ENCODE data around the gene MIA2.

MIA2 gene

DNA sequence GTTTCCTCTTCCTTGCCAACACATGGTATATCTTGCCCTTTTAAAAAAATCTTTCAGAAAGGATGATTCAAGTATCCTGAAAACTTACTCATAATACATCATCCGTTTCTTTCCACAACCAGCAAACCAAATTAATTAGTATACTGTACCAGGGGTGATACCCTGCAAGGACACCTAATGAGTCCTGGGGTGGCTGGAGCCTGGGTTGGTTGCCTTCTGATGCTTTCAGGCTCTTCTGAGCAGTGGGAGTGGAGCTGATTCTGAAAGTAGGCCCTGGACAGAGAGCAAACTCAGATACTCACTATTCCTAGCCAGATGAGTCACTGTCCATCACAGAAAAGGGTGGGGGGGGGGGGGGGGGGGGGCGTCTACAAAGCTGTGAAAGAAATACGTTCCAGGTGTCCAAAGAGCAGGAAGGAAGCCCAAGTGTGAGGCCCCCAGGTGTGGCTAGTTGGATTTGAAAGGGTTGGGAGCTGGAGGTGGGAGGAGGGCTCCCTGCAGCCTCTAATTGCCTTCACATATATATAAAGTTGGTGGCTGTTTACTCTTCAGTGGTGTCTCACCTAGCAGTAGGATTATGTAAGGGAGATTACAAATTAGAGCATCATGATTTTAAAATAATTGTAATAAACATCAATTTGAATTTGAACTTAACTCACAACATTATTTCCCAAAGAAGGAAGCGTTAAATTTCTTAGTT is 162.0 kb downstream of the MIA2 start:
- no peak for DNase-seq

- DNase-seq, result peak in 2 of 3 donors; percentile 10 to 28
Observed at GRCh38 chr14:39396448-39396847, 162.7 kb downstream of the MIA2 start.

GRCh38 chr14:39398382-39398781 is 164.7 kb downstream of the MIA2 start:
- DNase-seq, result no peak

GRCh38 chr14:39406560-39406959 is 172.8 kb downstream of the MIA2 start:
- no peak for DNase-seq

- DNase-seq, result no peak
Observed at GRCh38 chr14:39416072-39416471, 182.4 kb downstream of the MIA2 start.

DNA sequence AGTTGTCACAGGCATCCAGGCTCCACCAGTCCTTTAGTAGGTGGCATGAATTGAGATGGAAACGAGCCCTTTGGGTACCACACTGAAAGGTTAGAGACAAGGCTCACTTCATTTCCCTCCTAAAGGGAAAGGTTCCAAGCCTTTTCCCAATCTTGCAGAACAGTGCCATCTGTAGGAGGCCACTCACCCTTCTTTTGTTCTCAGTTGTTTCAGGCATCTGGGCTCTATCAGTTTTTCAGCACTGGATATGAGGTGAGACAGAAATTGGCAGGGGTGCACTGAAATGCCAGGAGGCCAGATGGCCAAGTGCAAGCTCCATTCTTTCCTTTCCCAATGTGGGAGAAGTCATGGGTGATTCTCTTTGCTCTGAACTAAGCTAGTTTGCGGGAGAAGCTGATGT is 183.3 kb downstream of the MIA2 start:
- DNase-seq, result no peak

DNA sequence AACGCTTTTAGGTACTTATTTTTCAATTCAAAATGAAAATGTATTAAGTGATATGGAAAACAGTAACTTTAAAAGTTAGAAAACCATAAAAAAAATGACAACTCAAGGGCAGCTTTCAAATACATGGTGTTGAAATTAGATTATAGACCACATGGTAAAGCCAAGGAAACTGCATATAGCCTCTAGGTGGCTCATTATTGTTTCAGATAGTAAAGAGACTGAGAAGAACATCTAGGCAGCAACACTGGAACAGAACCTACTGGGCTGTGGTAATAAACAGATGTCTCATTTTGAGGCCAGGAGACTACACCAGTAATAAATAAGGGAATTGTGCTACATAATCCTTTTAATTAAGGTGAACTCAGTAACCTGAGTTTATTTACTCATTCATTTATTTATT is 185.6 kb downstream of the MIA2 start:
- DNase-seq, result no peak

DNA sequence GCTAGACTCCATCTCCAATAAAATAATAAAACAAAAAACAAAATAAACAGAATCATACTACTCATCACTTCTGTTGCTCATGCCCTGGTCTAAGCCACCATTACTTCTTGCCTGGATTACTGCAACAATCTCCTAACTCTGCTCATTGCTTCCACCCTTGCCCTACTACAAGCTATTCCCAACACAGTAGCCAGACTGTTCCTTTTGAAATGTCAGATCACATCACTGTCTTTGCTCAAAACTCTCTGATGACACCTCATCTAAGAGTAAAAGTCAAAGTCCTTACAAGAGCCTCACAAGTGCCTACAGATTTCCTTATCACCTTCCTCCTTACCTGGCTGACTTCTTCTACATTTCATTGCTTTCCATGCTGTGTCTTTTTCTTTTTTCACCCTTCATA is 188.5 kb downstream of the MIA2 start:
- DNase-seq, result no peak

GRCh38 chr14:39423793-39424192 is 190.1 kb downstream of the MIA2 start:
- DNase-seq, result no peak

DNA sequence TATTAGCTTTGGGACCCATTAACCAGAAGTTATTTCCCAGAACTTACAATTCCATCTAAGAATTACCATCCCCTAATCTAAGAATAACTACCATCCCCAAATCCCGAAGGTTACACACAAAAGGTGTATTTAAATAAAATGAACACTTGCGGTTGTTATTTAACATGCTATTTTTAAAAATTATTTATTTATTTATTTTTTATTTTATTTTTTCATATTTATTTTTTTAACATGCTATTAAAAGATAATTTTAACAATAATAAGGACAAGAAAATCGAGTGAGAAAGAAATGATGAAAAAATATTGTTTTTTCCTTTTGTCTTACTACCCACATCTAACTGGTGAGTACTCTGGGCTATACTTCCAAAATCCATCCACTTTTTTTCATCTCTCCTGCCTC is 192.2 kb downstream of the MIA2 start:
- no peak for DNase-seq

DNA sequence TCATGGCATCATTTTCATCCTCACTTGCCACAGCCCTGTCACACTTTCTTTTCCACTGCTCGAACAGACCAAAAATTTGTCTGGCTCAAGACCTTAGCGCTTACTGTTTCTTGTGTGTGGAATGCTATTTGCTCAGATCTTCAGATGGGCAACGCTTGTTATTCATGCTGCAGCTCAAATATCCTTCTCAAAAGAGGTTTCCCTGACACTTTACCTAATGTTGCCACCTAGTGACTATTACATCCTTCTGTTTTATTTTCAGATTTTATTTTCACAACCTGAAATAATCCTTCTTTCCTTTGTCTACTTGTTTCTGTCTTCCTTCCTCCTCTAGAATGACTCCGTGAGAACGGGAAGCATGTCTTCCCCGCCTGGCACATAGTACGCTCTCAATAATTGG is 192.9 kb downstream of the MIA2 start:
- DNase-seq, result peak in 2 of 3 donors; percentile 26 to 32

DNA sequence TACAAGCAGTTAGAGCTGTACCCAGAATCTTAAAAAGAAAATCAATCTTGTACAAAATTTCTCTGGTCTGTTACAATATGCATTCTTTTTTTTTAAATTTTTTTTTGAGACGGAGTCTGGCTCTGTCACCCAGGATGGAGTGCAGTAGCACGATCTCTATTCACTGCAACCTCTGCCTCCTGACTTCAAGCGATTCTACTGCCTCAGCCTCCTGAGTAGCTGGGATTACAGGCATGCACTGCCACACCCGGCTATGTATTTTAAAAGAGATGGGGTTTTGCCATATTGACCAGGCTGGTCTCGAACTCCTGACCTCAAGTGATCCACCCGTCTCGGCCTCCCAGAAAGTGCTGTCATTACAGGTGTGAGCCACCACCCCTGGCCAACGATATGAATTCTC is 194.4 kb downstream of the MIA2 start:
- DNase-seq, result no peak

DNA sequence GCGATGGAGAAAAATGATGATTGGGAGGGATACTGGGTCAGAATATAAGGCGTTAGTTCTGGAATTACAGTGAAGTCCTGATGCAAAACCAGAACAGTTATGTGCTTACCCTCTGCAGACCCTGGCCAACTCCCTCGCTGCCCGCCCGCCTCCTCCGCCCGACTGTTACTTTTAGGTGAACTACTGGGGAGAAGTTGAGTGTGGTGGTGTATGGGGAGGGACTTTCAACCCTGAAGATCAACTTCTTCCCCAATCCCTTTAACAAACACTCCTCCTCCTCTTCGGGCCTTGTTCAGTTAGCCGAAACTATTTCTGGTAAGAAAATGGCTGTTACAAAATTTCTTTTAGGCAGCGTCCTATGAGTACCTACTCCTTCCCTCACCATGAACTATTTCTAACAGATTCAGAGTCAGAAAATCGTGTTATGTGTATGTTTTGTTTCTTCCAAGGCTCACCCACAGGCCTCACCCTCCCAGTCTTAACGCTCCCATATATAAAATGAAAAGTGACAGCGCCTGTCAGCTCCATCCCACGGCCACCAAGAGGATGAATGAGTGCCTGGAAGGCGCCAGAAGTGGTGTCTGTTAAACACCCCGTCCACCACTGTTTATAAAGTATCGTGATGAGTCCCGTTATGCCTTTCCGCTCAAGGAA is 197.2 kb downstream of the MIA2 start:
- peak; percentile 39 to 46 (median 41) for DNase-seq

DNA sequence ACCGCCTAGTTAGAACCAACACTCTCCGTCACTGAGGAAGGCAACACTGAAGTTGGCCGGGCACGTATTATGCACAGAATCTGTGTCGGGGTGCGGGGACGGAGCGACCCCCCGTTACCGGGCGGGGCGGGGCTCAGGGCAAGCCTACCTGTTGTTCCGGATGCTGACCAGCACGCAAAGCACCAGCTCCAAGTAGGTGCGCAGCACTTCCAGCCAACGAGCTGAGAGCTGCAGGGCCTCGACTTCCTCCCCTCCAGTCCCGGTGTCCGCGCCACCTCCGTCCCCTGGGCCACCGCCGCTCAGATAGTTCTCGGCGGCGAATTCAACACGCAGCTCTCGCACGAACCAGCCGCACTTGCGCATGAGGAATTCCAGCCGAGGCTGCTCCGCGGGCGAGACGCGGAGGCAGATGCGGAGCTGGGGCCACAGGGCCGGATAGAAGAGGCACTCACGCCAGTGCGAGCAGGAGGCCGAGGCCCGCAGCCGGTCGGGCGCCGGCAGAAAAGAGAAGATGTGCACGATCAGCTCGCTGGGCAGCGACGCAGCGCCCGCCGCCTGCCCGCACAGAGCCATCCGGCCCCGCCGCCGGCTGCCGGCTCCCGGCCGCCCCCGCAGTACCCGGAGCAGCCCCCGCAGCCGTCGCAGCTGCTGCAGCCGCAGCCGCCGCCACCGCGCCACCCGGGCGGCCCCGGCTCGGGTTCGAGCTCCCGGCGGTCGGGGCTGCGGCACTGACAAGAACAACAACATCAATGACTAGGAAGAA is 197.9 kb downstream of the MIA2 start:
- peak; percentile 39 to 56 (median 42) for DNase-seq

GRCh38 chr14:39432179-39432618 is 198.5 kb downstream of the MIA2 start, which contains the start of gene FBXO33:
Gene FBXO33, minus strand, starts transcription at chr14:39432433. Its CDS starts 271 bp downstream, at chr14:39432162.
- peak; percentile 96 to 97 (median 97) for DNase-seq

DNA sequence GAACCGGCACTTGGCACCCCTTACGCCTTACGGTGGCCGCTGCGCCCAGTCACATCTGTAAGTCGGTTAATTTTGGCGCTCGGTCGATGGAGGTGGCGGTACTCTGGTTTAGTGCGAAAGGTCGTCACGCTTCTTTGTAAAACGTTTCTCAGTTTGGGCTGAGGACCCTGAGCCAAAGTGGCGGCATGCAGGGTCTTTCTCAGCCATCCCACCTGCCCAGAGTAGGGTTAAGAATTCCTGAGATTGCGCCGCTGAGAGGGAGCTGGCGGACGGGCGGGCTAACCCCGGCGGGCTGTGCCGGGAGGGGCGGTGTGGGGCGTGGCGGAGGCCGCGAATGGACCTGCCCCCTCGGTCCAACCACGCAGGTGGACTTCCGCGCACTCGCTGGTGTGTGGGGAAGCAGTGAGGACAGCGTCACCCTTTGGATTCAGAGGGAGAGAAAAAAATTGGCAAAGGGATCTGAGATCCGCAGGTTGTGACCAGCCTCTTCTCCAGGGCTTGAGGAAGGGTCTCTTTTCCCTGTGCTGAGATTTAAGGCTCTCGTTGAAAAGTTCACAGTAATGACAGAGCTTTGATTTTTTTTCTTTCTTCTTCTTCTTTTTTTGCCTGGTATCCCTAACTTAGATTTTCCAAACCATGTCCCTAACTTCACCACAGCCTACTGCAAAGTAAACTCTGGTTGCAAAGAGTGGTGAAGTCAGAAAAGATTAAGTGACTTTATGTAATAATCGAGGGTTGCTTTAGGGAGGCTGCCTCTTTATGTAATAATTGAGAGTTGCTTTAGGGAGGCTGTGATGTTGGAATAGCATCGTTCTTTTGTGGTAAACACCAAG is 199.1 kb downstream of the MIA2 start:
- DNase-seq, result peak; percentile 86 to 93 (median 88)

GRCh38 chr14:39433452-39433813 is 199.7 kb downstream of the MIA2 start:
- no peak for DNase-seq

- DNase-seq, result peak; percentile 11 to 31 (median 20)
Observed at GRCh38 chr14:39434401-39434800, 200.7 kb downstream of the MIA2 start.

DNA sequence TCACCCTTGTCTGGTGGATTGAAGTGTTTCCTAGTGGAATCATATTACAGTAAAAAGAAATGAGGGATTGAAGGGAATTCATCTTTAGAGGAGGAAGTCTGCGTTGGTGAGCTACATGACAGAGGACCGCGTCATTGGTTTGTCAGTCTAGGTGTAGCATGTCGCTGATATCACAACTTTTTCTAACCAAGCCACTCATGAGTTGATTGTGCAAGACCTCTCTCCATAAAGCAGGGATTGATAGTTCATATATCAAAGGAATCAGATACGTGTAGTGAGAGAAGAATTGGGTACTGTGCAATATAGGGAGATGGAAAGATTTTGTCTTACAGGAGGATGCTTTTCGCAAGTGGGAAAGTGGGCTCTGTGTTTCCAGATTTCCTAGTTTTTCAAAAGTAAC is 201.5 kb downstream of the MIA2 start:
- no peak for DNase-seq
